GM18526 (cell line): ENCODE data around the gene MACROD1.

Source experiments
- POLR2A ChIP-seq: IDR thresholded peaks from 3 replicates; pipeline ENCODE4 v1.6.1; 2011; ENCODE audit not compliant: insufficient read length; ENCODE audit errors: extremely low read depth

Gene MACROD1

GRCh38 chr11:64098318-64098831, 67.5 kb downstream of the MACROD1 start:
- TF ChIP-seq POLR2A = no peak

- TF ChIP-seq POLR2A = no peak
Measured at GRCh38 chr11:64097468-64098317, 68.2 kb downstream of the MACROD1 start.

- TF ChIP-seq POLR2A = no peak
Measured at GRCh38 chr11:64096835-64097234, 69.1 kb downstream of the MACROD1 start.

- no peak for TF ChIP-seq POLR2A
Measured at GRCh38 chr11:64095949-64096348, 70.0 kb downstream of the MACROD1 start.

- TF ChIP-seq POLR2A = no peak
Measured at GRCh38 chr11:64095273-64095817, 70.6 kb downstream of the MACROD1 start.

GRCh38 chr11:64094463-64095260, 71.3 kb downstream of the MACROD1 start:
- TF ChIP-seq POLR2A = no peak

GRCh38 chr11:64093233-64094039, 72.5 kb downstream of the MACROD1 start:
- no peak for TF ChIP-seq POLR2A

- no peak for TF ChIP-seq POLR2A
Measured at GRCh38 chr11:64092761-64093136, 73.2 kb downstream of the MACROD1 start.

- no peak for TF ChIP-seq POLR2A
Measured at GRCh38 chr11:64092111-64092760, 73.7 kb downstream of the MACROD1 start.

- no peak for TF ChIP-seq POLR2A
Measured at GRCh38 chr11:64090806-64091516, 75.0 kb downstream of the MACROD1 start.

- no peak for TF ChIP-seq POLR2A
Measured at GRCh38 chr11:64089915-64090805, 75.8 kb downstream of the MACROD1 start.

- TF ChIP-seq POLR2A = no peak
Measured at GRCh38 chr11:64089493-64089892, 76.4 kb downstream of the MACROD1 start.

- no peak for TF ChIP-seq POLR2A
Measured at GRCh38 chr11:64089027-64089360, 76.9 kb downstream of the MACROD1 start.
